GM18858 (cell line): Measurements from ENCODE around the gene SEMA4C.

Source experiments
- ATAC-seq: cut with Tn5 transposase; IDR thresholded peaks from one replicate; pipeline ENCODE4 v1.9.1; 2021; ENCODE audit not compliant: unreplicated experiment

SEMA4C gene

DNA sequence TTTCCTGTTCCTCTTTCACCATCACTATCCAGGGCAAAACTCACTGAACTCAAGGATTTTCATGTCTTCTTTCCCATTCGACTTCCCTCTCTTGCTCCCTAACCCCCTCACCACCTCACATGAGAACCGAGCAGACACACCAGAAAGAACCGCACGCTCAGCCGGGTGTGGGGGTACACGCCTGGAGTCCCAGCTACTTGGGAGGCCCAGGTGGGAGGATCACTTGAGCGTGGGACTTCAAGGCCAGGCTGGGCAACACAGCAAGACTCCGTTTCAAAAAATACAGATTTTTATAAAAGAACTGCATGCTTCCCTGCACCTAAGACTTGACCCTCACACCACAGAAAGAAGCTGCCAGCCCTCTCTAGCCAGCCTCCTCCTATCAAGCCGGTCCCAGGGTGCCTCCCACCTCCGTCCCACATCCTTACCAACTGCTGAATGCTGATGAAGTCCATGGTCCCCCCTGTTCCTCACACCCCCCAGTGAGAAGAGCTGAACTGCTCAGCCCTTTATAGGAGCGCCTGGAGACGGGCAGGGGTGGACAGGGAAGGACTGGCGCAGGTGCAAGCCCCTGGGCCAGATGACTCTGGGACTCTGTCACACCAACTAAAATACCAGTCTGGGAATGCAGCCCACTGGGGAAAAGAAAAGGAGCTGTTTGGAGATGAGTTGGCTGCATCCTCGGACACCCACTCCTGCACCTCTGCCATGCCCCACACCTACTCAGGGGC is 26.2 kb downstream of the SEMA4C start, which contains the start of gene ANKRD23:
Gene ANKRD23, minus strand, starts transcription at position 484 of the 731 bp plus-strand sequence. Its CDS starts 29 bp downstream, at position 455.
- ATAC-seq, result no peak

DNA sequence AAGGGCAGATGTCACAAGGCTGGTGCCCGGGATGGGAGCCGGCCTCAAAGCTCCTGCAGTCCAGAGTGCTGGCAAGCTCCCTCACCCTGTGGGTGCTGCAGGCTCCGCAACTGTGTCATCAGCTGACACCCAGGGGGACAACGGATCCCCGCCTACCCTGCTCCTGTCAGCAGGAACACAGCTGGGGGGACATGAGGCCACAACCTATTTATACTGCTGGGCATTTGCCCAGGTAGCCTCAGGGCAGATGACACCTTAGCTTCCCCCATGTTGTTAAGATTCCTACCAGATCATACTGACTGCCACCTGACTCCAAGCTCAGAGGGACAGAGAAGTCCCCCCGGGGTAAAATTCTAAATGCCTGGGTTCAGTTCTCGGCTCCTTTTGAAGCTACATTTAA is 27.3 kb downstream of the SEMA4C start:
- ATAC-seq, result no peak

DNA sequence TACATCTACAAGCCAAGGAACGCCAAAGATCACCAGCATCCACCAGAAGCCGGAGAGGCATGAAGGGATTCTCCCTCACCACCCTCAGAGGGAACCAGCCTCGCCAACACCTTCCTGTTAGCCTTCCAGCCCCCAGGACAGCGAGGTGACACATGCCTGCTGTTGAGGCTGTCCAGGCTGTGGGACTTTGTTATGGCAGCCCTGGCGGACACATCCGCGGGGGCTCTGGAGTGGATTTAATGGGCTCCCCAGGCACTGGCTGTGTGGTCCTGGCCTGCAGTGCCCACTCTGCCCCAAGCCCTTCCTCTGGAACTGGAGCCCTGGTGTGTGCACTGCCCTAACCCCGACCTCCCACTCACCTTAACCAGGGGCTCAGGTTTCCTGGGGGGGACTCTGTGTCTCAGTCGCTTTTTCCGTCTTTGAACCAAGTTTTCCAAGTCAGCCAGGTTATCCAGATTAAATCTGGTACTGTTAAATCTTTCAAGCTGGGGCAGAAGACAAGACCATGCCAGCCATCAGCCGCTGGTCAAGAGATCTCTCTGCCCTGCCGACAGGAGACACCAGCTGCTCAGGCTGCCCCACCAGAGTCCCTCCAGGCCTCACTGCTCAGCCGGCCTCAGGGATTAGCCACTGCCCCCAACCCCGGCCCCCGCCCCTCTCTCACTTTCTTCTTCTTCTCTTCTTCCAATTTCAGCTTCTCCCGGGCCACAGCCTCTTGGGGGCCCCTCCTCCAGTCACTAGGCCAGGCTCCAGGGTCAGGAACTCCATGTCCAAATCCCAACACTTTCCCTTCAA is 28.0 kb downstream of the SEMA4C start:
- no peak for ATAC-seq

DNA sequence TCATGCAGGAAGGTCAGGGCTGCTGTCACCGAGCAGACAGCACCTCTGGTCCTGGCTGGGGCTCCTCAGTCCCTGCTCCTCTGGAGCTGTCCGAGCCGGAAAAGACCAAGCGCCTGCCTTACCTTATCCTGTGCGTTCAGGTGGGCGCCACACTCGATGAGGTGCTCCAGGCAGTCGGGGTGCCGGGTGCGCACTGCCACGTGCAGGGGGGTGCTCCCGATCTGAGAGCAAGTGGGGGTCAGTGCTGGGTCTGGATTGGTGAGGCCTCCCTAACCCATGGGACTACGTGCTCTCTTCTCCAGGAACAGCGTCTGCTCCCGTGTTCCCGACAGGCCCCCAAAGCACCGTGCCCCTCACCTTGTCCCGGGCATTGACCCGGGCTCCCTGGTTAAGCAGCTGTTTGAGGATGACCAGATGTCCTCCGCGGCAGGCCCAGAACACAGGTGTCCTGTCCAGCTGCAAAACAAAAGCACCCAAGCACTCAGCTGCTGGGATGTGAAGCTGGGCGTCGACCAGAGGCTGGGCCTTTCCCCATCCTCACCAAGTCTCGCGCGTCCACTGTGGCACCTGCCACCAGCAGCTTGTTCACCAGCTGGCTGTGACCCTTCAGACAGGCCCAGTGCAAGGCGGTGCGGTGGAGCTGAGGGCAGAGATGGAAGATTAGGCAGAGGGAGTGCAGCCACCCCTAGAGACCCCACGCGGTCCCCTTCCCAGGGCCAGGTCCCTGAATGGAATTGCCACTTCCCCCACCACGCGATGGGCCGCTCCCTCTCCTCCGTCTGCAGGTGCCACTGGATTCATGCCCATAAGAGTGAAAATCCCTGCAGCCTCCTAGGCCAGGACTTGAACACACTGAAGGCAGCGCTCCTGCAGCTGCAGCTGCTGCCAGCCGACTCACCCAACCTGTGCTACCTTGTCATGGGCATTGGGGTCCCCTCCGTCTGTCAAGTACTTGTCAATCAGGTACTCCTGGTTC is 29.7 kb downstream of the SEMA4C start:
- ATAC-seq, result no peak

DNA sequence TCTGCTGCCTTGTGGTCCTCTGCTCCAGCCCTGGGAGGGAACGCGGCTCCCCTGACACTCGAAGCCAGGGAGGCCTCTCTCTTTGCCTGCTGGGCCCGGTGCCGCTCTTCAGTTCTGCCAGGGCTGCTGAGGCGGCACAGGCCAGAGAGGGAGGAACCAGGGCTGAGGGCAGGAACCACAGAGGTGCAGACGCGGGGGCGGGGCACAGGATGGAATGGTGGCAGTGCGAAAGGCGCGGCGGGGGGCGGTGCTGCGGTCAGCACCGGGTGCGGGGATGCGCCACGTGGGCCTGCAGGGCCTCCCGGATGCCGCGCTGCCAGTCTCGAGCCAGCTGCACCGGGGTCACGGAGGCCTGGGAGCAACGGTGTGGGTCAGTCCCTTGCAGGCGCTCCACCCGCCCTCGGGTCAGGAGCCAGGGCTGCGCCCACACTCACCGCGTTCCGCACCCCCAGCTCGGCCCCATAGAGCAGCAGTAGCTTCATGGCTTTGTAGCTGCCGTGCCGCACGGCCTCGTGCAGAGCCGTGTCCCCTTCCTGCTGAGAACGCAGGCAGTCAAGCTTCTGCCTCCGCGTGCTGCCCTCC is 30.5 kb downstream of the SEMA4C start:
- ATAC-seq, result no peak

DNA sequence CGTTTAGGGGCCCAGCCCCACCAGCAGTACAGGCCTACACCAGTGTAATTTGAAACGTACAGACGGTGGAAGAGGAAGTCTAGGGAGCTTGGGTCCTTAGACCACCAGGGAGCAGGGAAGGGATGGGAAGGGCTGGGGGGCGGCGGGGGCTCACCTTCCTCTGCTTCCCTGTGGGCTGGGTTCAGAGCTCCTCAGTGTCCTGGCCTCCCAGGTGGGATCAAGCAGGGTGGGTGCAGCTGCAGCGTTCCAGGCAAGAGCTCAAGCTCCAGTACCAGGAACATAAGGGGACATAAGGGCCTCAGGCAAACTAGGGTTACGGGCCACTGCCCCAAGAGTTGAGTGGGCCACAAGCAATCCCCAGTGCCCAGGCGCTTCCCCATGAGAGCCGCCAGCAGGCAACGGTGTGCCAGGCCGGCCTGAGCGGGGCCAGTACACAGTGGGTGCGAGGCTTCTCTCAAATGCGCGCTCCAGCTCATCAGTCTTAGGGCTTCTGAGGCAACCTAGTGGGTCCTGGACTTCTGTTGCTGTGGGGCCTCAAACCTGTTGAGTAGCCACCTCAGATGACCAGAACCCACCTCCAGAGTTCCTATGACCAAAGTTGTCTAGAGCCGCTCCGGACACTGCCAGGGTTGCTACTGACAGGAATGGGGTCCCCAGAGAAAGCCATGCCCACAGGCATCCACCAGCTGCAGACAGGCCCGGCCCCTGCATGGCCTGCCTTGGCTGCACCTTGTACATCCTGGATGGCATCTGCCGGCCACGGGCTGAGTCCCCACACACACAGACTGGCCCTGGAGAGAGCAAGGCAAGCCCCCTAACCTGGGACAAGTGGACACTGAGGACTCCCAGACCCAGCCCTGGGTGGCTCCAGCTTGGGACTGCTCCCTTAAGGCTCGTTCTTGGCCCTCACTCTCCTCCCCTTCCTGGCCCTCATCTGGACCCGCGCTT is 31.3 kb downstream of the SEMA4C start:
- ATAC-seq, result no peak

DNA sequence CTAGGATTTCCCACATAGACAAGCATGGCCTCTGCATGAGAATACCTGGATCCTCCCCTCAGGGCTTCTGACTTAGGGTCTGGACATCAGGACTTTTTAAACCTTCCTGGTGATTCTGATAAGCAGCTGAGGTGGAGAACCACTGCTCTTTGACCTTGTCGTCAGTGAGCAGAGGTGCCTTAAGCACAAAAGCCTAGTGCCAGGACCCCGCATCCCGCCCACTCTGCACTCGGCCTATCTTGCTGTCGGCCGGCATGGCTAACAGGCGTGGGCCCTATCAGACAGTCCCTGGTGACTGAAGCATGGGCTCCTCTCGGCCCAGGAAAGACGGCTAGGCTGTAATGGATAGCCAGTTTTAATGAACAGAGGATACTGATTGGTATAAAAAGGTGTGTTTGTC is 32.3 kb downstream of the SEMA4C start:
- ATAC-seq, result no peak

DNA sequence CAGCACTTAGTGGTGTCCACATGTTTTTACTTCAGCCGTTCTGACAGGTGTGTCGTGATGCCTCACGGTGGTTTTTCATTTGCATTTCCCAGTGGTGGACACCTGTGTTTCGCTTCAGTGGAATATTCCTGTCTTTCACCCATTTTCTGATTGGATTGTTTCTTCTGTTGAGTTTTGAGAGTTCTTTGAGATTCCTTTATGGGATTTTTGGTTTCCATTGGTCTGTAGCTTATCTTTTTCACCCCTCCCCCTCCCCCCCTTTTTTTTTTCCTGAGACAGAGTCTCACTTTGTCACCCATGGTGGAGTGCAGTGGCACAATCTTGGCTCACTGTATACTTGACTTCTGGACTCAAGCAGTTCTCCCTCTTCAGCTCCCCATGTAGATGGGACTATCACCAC is 34.0 kb downstream of the SEMA4C start:
- no peak for ATAC-seq

DNA sequence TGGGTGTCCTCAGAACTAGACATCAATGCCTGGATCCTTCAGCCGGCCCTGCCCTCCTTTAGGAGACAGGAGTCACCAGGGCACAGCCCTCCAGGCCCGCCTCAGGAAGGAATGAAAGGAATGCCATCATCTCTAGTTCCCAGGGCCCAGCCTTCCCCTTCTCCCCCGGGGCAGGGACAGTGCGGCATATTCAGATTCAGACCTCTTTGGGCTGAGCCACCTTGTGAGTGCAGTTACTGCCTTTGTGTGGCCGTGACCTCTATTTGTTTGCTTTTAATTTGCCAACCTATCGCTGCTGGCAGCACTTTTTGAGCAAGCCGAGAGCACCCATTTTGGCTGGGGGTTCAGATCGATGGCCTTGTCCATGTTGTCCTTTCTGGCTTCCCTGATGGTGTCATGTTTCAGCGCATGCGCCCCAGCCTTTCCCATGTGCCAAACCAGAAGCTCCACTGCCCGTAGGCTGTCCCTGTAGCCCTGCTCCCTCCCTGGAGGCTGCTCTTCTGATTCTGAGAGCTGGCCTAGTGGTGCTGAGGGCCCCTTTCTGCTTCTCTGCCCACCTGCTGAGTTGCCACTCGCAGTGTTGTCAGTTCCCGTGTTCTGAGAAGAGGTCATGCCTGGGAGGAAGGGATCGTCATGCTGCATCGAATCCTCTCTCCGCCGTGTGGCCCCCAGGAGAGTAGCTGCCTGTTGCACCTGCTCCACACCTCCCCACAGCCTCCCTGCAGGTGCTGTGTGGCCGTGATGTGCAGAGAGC is 36.9 kb downstream of the SEMA4C start:
- ATAC-seq, result no peak

DNA sequence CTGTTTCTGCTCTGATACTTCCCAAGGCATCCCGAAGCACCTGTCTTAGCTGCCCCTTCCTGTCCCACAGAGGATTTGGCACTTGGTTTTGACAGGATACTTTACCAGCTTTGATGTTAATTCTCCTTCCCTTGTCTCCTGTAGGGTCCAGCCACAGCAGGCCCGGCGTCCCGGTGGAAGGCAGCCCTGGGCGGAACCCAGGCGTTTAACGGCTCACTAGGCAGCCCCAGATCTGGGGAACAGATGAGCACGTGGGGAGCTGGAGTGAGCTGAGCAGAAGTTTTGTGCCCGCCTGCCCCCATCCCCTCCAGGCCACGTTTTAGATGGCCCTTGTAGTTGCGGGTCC is 37.5 kb downstream of the SEMA4C start:
- no peak for ATAC-seq

DNA sequence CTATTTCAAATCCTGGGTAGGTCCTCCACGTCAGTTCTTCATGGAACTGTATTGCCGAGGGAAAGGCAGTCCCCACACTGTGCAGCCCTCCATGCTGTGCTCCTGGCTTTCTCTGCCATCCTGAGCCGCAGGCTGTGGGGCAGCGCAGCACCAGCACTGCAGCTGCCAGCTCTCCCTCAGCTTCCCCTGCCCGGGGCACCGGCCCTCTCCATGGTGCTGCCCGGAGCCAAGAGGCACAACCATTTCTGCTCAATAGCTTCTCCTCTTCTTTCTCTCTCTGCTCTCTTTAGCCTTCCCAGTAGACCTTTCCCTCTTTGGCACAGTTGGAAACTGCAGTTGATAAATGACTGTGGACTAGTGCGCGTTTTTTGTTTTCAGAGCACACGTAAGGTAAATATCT is 38.2 kb downstream of the SEMA4C start:
- ATAC-seq, result no peak

DNA sequence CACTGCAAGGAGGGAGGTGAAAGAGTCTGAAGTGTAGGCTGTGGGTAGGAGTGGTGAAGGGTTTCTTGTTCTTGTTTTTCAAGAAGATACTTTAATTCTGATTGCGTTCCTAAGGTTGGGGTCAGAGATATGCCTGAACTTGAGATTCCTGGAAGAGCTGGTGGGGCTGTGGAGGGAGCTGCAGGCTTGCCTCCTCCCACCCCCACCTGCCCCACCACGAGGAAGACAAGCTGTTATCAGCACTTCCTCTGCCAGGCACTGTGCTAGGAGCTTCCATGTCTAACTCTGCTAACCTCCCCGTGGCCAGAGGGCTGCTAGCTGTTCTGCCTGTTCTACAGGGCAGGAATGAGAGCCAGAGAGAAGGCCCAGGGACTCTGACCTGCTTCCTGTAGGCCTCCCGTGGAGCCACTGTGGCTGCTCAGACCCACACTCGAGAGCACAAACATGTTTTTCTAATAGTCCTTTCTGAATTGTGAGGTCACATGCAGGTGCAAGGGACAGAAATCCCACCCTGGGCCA is 39.8 kb downstream of the SEMA4C start:
- no peak for ATAC-seq

DNA sequence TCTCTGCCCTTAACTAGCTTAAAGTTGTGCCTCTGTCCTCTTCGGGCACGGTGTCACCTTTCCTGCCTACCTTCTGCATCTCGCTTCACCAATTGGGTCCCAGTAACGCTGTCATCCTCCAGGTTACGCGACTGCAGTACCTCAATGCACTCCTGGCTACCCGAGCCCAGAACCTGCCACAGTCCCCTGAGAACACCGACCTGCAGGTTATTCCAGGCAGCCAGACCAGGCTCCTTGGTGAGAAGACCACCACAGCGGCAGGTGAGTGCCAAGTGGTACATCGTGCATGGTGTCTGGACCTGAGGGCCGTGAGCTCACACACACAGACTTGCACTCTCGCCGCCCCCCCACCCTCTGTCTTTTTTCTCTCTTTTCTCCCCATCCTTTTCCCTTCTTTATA is 41.0 kb downstream of the SEMA4C start:
- no peak for ATAC-seq

DNA sequence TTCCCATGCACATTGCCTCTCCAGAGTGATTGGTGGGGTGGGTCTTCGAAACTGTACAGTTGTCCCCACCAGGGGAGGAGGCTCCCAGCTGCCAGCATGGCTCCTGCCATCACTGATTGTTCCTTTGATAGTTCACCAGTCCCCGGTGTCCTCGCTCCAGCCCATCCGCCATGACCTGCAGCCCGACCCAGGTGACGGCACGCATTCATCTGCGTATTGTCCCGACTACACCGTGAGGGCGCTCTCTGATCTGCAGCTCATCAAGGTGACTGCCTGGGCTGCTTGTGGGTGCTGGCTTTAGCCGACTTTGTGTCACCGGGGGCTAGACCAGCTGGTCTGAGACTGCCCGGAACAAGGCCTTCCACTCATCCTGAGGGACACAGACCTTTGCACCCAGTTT is 41.4 kb downstream of the SEMA4C start:
- no peak for ATAC-seq

DNA sequence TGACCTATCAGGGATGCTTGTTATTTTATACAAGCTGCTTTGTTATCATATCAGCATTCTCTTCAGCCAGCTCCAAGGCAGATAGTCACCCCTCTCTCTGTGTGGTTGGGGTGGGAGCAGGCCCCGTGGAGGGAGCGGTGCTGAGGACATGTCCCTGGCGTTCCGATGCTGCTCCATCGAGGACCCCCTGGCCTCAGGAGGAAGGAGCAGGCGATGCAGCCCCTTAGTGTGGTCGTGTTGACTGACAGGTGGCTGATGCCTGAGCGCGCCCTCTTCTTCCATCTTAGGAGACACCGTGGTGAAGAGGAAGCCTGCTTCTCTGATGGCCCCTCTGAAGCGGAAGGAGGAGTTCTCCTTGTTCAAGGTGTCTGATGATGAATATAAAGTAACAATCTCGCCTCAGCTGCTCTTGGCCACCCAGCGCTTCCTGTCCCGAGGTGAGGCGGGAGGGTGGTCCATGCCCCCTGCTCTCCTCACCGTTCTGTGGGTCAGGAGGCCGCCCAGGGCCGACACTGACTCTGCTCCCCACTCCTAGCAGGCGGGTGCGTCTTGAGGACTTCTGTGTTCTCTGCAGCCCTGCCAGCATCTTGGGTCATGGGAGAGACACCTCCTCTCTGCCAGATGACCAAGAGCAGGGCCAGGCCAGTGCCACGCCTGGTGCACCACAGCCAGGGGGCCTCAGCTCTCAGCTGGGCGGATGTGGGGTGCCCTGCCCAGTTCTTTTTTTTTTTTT is 43.2 kb downstream of the SEMA4C start:
- no peak for ATAC-seq

DNA sequence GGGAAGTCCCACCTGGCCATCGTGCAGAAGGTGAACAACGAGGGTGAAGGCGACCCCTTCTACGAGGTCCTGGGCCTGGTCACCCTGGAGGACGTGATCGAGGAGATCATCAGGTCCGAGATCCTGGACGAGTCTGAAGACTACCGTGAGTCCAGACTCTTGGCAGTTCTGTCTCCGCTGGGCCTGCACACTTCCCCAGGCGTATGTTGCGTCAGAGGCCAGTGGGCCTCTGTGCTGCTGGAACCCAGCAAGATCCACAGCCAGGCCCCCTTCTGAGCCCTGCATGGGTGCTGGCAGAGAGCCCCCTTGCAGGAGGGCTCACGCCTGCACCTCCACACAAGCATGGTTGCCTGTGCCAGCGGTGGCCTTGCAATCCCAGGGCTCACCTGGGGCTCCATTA is 44.8 kb downstream of the SEMA4C start:
- no peak for ATAC-seq

DNA sequence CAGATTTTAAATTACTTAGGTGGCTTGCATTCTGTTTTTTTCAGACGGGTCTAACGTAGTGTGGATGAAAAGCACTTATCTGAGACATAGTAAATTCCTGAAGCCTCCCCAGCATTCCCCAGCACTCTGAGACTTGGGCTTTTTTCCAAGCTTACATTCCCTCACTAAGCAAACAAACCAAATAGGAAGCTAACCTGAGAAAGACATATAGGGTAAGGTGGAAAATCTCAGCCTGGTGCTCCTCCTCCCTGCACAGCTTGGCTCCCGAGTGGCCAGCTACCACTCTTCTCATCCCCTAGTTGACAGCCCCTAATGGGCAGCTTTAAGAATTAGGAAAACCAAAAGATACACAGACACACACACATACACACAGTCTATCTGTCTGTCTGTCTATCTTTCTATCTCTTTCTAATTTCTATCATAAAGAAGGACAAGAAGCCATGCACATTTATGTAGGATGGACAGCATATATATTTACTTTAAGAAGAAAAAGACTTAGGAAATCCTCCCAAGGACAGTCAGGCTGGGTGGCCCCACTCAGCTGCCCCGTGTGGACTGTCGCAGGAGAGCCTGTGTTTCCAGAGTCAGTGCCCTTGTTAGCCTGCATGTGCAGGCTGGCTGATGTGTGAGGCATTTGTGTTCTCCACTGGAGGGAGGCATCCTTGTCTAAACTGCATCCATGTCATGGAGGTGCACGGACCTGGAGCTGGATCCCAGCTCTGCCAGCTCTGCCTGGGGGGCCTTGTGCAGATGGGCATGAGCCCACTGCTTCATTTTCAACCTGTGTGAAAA is 45.6 kb downstream of the SEMA4C start:
- no peak for ATAC-seq
